GM12892 (cell line): ENCODE data around the gene NOVA1.

Experiments
- POLR2A ChIP-seq: IDR thresholded peaks from 2 replicates; pipeline ENCODE4 v1.6.1; 2011; ENCODE audit warnings: low read depth, low read length, control low read depth
- POLR2AphosphoS5 ChIP-seq: IDR thresholded peaks from 2 replicates; pipeline ENCODE4 v1.6.1; 2011; ENCODE audit warnings: low read depth, low read length, control low read depth
- TAF1 ChIP-seq: IDR thresholded peaks from 2 replicates; pipeline ENCODE4 v1.6.1; 2011; ENCODE audit warnings: low read depth, mild to moderate bottlenecking, control low read depth, low read length, borderline replicate concordance

DNA sequence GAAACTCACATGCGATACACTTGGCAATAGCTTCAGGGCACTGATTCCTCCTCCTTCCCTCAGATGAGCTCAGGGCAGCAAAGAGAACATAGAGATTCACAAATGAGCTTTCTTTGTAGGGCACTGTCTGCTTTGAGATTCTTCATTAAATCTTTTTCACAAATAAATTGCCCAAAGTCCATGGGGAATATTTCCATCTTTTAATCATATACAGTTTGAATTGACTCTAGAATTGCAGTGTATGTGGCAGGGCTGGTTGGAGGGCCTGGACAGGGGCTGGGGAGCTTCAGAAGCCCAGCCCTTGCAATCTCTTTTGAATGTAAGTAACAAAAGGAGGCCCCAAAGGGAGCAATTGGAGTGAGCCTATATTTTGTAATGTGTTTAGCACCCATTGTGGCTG lies 197.5 kb downstream of the NOVA1 start:
- TF ChIP-seq POLR2A (no peak), POLR2AphosphoS5 (no peak), TAF1 (no peak)
